Measurements from ENCODE around the gene KCNA3. TPM values are rescaled to one million over a fixed set of nuclear protein-coding genes. Genes with fewer than 3 reads are reported as not detected.

KCNA3 gene
- total RNA-seq, 4 donors from 2014 or later = 0.59 to 3.8 (median 2.0) TPM

DNA sequence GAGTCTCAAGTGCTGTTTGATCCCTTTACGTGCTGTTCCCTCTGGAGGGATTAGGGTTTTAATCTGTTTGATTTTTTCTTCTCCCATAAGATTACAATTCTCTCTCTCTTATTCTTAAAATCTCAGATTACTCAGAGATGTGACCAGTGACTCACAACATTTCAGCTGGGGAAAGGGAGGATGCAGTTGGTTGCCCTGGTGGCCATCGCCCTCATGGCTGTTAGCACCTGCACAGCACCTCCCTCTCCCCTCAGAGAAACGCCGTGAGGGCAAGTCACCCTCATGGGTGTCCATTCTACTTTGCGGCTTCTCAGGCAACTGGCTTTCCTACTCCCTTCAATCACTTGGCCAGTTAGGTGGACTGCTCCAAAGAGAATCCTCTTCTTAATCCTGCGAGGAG, 42.4 kb upstream of the KCNA3 start:
- intact Hi-C loops (cut with DNase I) = no loop called here
- no peak for TF ChIP-seq POLR2A (IDR thresholded peaks at IDR 0.05)
- TF ChIP-seq, protein P1, sequence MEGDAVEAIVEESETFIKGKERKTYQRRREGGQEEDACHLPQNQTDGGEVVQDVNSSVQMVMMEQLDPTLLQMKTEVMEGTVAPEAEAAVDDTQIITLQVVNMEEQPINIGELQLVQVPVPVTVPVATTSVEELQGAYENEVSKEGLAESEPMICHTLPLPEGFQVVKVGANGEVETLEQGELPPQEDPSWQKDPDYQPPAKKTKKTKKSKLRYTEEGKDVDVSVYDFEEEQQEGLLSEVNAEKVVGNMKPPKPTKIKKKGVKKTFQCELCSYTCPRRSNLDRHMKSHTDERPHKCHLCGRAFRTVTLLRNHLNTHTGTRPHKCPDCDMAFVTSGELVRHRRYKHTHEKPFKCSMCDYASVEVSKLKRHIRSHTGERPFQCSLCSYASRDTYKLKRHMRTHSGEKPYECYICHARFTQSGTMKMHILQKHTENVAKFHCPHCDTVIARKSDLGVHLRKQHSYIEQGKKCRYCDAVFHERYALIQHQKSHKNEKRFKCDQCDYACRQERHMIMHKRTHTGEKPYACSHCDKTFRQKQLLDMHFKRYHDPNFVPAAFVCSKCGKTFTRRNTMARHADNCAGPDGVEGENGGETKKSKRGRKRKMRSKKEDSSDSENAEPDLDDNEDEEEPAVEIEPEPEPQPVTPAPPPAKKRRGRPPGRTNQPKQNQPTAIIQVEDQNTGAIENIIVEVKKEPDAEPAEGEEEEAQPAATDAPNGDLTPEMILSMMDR (IDR thresholded peaks at IDR 0.05) = no peak
- H3K4me3 ChIP-seq (replicated peaks in 1 of 3) = no peak overlapping the region
- no peaks in the 10 kb centered on the region for H3K36me3 ChIP-seq
- no peaks in the 10 kb centered on the region for H3K27me3 ChIP-seq
- H3K4me1 ChIP-seq = no peaks in the 10 kb centered on the region
- H3K9me3 ChIP-seq = no peaks in the 10 kb centered on the region
- 67 to 75% methylated on average over 6 of the region's 6 CpGs for WGBS, 2 donors
- no peak overlapping the region for H3K27ac ChIP-seq
- no peak for DNase-seq

- H3K4me3 ChIP-seq (replicated peaks in 1 of 3) = no peak overlapping the region
- H3K36me3 ChIP-seq = no peaks in the 10 kb centered on the region
- TF ChIP-seq, protein P1 (IDR thresholded peaks at IDR 0.05) = no peak
- intact Hi-C loops (cut with DNase I) = no loop called here
- H3K4me1 ChIP-seq = no peaks in the 10 kb centered on the region
- no peaks in the 10 kb centered on the region for H3K9me3 ChIP-seq
- WGBS, 2 donors = 16 to 39% methylated on average over 3 of the region's 3 CpGs
- no peaks in the 10 kb centered on the region for H3K27me3 ChIP-seq
- no peak for DNase-seq
- no peak overlapping the region for H3K27ac ChIP-seq
Observed at GRCh38 chr1:110714374-110714995, 39.7 kb upstream of the KCNA3 start.

GRCh38 chr1:110713221-110713620, 38.5 kb upstream of the KCNA3 start:
- no peaks in the 10 kb centered on the region for H3K9me3 ChIP-seq
- no peaks in the 10 kb centered on the region for H3K4me1 ChIP-seq
- no peak for DNase-seq
- intact Hi-C loops (cut with DNase I) = no loop called here
- H3K27me3 ChIP-seq = no peaks in the 10 kb centered on the region
- no peak overlapping the region for H3K27ac ChIP-seq
- no peak overlapping the region for H3K4me3 ChIP-seq (replicated peaks in 1 of 3)
- no peaks in the 10 kb centered on the region for H3K36me3 ChIP-seq
- 58 to 63% methylated on average over 3 of the region's 3 CpGs for WGBS, 2 donors
- TF ChIP-seq, protein P1 (IDR thresholded peaks at IDR 0.05) = no peak
- no peak for TF ChIP-seq POLR2A (IDR thresholded peaks at IDR 0.05)

- no peak for DNase-seq
- H3K27ac ChIP-seq = no peak overlapping the region
- intact Hi-C loops (cut with DNase I) = no loop called here
- no peaks in the 10 kb centered on the region for H3K36me3 ChIP-seq
- no peaks in the 10 kb centered on the region for H3K9me3 ChIP-seq
- WGBS, 2 donors = 85 to 91% methylated on average over 4 of the region's 4 CpGs
- no peaks in the 10 kb centered on the region for H3K27me3 ChIP-seq
- no peak overlapping the region for H3K4me3 ChIP-seq (replicated peaks in 1 of 3)
- H3K4me1 ChIP-seq = no peaks in the 10 kb centered on the region
- TF ChIP-seq POLR2A (IDR thresholded peaks at IDR 0.05) = no peak
- TF ChIP-seq, protein P1 (IDR thresholded peaks at IDR 0.05) = no peak
Observed at GRCh38 chr1:110710314-110710713, 35.6 kb upstream of the KCNA3 start.

- Histone ChIP-seq H3K27ac (no peak overlapping the region), H3K9me3 (no peaks in the 10 kb centered on the region), H3K4me1 (no peaks in the 10 kb centered on the region), H3K27me3 (no peaks in the 10 kb centered on the region), H3K36me3 (no peaks in the 10 kb centered on the region), H3K4me3 (replicated peaks in 1 of 3) (no peak overlapping the region)
- DNase-seq = no peak
- intact Hi-C loops (cut with DNase I) = no loop called here
- 62 to 66% methylated on average over 1 of the region's 1 CpG for WGBS, 2 donors
- no peak for TF ChIP-seq POLR2A (IDR thresholded peaks at IDR 0.05)
- TF ChIP-seq, protein P1 (IDR thresholded peaks at IDR 0.05) = no peak
Observed at GRCh38 chr1:110708974-110709440, 34.3 kb upstream of the KCNA3 start.
